NB4 (cell line): ENCODE data around the gene NHSL1.

Experiments used
- CTCF ChIP-seq: IDR thresholded peaks from one replicate; pipeline ENCODE4 v1.5.1; 2012; ENCODE audit warnings: low read depth, low read length
- MYC ChIP-seq: IDR thresholded peaks from 2 replicates; pipeline ENCODE4 v1.6.1; 2011; ENCODE audit warnings: low read depth, low read length
- POLR2A ChIP-seq: IDR thresholded peaks from 2 replicates; pipeline ENCODE4 v1.6.1; 2011; ENCODE audit warnings: mild to moderate bottlenecking; ENCODE audit not compliant: insufficient read length; ENCODE audit errors: extremely low read depth

DNA sequence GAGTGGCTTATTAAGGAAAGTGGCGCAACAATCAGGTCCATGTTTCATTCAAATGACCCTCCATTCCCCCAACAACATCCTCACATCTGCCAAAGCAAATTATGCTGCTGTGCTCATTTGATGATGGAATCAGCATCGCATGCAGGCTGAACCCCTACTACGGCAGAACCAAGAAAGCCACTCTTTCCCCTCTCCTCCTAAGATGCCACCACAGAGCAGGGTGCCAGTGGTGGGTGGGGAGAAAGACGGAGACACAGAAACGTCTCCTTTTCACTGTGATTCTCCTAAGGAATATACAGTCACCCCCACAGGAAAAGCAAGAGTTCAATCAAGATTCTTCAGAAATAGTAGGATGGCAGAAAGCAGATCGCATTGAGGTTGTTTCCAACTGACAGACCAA is 78.2 kb downstream of the NHSL1 start:
- TF ChIP-seq CTCF (no peak), POLR2A (no peak), MYC (no peak)
